ENCODE measurements around the gene OR10G2.

DNA sequence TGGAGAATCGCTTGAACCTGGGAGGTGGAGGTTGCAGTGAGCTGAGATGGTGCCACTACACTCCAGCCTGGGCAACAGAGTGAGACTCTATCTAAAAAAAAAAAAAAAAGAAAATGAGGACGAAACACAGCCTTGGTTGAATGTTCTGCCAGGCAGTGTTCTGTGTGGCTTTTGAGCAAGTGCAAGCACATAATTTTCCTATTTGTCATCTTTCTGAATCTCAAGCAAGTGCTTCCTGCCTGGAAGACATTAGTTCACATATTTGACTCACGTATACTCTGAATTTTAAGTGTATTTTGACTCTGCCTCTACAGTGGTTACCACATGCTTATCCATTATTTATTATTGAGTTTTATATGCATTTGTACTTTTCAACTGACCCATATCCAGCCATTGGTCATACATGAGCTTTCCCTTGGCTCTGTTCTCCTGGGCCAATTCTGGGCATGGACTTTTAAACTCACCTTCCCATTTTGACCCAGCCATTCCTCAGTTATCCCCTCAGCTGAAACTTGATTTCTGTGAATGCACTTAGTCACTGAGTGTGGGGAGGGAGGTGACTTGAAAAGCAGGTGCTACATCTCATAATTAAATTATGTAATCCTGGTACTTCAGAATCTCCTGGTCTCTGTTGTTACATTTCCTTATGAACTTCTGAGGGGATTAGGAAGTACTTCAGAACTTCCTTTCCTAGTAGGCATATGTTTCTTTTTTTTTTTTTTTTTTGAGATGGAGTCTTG lies 8.1 kb downstream of the OR10G2 start:
- TF ChIP-seq POLR2AphosphoS5 (IDR thresholded peaks at IDR 0.05; ENCODE audit: low read depth, low read length): no peak
- no peak for TF ChIP-seq TAF1 (IDR thresholded peaks at IDR 0.05; ENCODE audit: low read depth, low read length)

Measured in GM12891 (cell line).